Upper lobe of left lung (tissue), 6 donors: ENCODE results near the gene LEUTX. TPM values are rescaled to one million over a fixed set of nuclear protein-coding genes. Genes with fewer than 3 reads are reported as not detected.

ENCODE experiments used
- ATAC-seq, 2 donors: fragments of 200-7000 bp; cut with Tn5 transposase; one replicate each; pipeline ENCODE4 v1.9.1; 2022; ENCODE audit warnings: mild to moderate bottlenecking in 2 of 2, moderate library complexity in 2 of 2; ENCODE audit not compliant: low FRiP score in 2 of 2
- DNase-seq, 2 donors: peaks; one replicate each; pipeline ENCODE4 v3.0.0-alpha.2; 2019 to 2020
- H3K27ac ChIP-seq, 4 donors: fragments of 200-600 bp; sonication (generic); one replicate each; pipeline ENCODE4 v1.5.1; 2016 to 2019
- H3K27me3 ChIP-seq, 4 donors: fragments of 200-600 bp; sonication (generic); one replicate each; pipeline ENCODE4 v1.5.1; 2017 to 2019
- H3K36me3 ChIP-seq, 4 donors: fragments of 200-600 bp; sonication (generic); one replicate each; pipeline ENCODE4 v1.5.1; 2016 to 2019
- H3K4me1 ChIP-seq, 4 donors: fragments of 200-600 bp; sonication (generic); one replicate each; pipeline ENCODE4 v1.5.1; 2018 to 2019
- H3K4me3 ChIP-seq, 4 donors: fragments of 200-600 bp; sonication (generic); one replicate each; pipeline ENCODE4 v1.5.1; 2017 to 2019; ENCODE audit warnings: mild to moderate bottlenecking in 2 of 4, moderate library complexity in 1 of 4
- H3K9me3 ChIP-seq, 4 donors: fragments of 200-600 bp; sonication (generic); one replicate each; pipeline ENCODE4 v1.5.1; 2018 to 2019
- EP300 ChIP-seq, 4 donors: sonication (generic); formaldehyde crosslinking; IDR thresholded peaks; one replicate each; pipeline ENCODE4 v1.5.1; 2017; ENCODE audit warnings: antibody characterized with exemption in 4 of 4, control low read depth in 2 of 4
- POLR2A ChIP-seq, 4 donors: fragments of 450-650 bp; IDR thresholded peaks; one replicate each; pipeline ENCODE4 v1.5.1; 2016 to 2017; ENCODE audit warnings: antibody characterized with exemption in 4 of 4, mild to moderate bottlenecking in 2 of 4
- POLR2AphosphoS5 ChIP-seq, 2 donors: sonication (generic); formaldehyde crosslinking; IDR thresholded peaks; one replicate each; pipeline ENCODE4 v1.5.1; 2017; ENCODE audit warnings: antibody characterized with exemption in 2 of 2
- WGBS, 2 donors: methylation state at CpG; one replicate each; pipeline ENCODE4 v1.1.5; 2017 to 2018; 5-methylcytosine and 5-hydroxymethylcytosine counted together
- small RNA-seq, 4 donors: library from RNA; depleted of rRNA; stranded (forward); fragments of <200 nt; gene quantifications; one replicate each; pipeline ENCODE3, GENCODE V24; 2016
- total RNA-seq, 6 donors: library from RNA; depleted of rRNA in 4 of 6; stranded (reverse); fragments of >200 nt in 4 of 6; gene quantifications; one replicate each; pipeline versions ENCODE4 v1.1.0 to v1.2.1, GENCODE V29; 2016 to 2021
- TF ChIP-seq, protein P1 (sequence below), 6 experiments: fragments of 450-650 bp in 4 of 6; fragments of 200-600 bp in 2 of 6; sonication (generic) in 2 of 6; IDR thresholded peaks; one replicate each; pipeline ENCODE4 v1.5.1; 2016 to 2019; ENCODE audit warnings: antibody characterized with exemption in 6 of 6
- donor health status: DM: no; HTN: no; CAD: no; lungs with moderate emphysema.
- donor health status: DM: no; HTN: yes; CAD: no; lungs with severe emphysema.

Gene LEUTX
- total RNA-seq, 6 donors from 2014 or later = not detected

DNA sequence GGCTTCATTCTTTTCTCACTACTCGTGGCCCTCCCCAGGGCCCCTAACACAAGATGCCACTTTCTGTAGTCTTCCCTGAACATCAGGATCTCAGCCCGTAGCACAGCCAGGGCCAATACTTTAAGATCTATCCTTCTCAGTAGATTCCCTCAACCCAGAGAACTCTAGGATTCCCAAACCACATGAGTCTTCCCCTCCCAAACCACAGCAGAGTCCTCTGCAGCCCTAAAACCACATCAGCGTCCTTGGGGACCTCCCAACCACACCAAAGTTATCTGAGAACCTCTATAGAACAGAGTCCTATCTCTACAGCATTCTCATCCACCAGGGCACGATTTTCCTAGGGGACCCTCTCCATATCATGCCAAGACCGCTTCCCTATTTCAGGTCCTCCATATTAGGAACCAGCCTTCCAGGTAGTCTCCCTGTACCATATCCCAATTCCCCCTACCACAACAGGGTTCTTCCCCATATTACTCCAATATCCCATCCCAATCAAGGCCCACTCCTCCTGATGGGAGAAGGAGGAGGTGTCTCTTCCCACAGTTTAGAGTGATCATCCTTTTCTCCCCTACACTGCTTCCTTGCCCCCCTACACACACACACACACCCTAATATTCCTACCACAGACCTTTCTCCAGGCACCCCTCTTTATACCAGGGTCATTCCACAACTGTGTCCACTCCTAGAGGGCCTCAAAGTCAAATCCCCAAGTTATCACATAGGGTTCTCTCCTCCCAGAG, 53.9 kb downstream of the LEUTX start:
- no peak for ATAC-seq
- Histone ChIP-seq H3K4me3 (peak overlapping the region in 3 of 4 donors; percentile 94 to 99 (median 95)), H3K4me1 (peaks cover 17 to 23% (median 20%) of the 10 kb centered on the region in 4 donors), H3K27ac (peak overlapping the region; percentile 82 to 96 (median 86)), H3K36me3 (peaks cover 27 to 72% (median 49%) of the 10 kb centered on the region in 4 donors), H3K27me3 (no peaks in the 10 kb centered on the region), H3K9me3 (no peaks in the 10 kb centered on the region)
- DNase-seq = no peak
- WGBS, 2 donors = 52 to 60% methylated on average over 5 of the region's 5 CpGs
- TF ChIP-seq, protein P1, sequence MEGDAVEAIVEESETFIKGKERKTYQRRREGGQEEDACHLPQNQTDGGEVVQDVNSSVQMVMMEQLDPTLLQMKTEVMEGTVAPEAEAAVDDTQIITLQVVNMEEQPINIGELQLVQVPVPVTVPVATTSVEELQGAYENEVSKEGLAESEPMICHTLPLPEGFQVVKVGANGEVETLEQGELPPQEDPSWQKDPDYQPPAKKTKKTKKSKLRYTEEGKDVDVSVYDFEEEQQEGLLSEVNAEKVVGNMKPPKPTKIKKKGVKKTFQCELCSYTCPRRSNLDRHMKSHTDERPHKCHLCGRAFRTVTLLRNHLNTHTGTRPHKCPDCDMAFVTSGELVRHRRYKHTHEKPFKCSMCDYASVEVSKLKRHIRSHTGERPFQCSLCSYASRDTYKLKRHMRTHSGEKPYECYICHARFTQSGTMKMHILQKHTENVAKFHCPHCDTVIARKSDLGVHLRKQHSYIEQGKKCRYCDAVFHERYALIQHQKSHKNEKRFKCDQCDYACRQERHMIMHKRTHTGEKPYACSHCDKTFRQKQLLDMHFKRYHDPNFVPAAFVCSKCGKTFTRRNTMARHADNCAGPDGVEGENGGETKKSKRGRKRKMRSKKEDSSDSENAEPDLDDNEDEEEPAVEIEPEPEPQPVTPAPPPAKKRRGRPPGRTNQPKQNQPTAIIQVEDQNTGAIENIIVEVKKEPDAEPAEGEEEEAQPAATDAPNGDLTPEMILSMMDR (IDR thresholded peaks at IDR 0.05) = no peak
- TF ChIP-seq POLR2A (IDR thresholded peaks at IDR 0.05) (no peak), POLR2AphosphoS5 (IDR thresholded peaks at IDR 0.05) (no peak), EP300 (IDR thresholded peaks at IDR 0.05) (no peak)

DNA sequence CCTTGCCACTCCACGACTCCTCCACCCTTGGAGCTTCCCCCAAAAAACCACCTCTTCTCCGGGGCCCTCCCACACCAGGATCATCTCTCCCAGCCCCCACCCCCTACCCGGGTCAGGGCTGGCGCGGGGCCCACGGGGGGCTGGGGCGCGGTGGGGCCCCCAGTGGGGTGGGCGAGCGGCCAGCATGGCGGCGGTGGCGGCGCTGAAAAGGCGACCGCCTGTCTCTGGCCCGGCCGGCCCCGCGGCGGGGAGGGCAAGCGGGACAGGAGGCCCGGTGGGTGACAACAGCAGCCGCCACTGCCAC, 54.5 kb downstream of the LEUTX start:
- 1 to 4% methylated on average over 5 to 14 of the region's 24 CpGs for WGBS, 2 donors
- DNase-seq = no peak
- peaks cover 17 to 23% (median 20%) of the 10 kb centered on the region in 4 donors for H3K4me1 ChIP-seq
- H3K36me3 ChIP-seq = peaks cover 25 to 70% (median 48%) of the 10 kb centered on the region in 4 donors
- TF ChIP-seq POLR2AphosphoS5 (IDR thresholded peaks at IDR 0.05) (no peak), POLR2A (IDR thresholded peaks at IDR 0.05) (no peak), EP300 (IDR thresholded peaks at IDR 0.05) (no peak)
- TF ChIP-seq, protein P1 (IDR thresholded peaks at IDR 0.05) = no peak
- peak overlapping the region; percentile 94 to 99 (median 96) for H3K4me3 ChIP-seq
- ATAC-seq = no peak
- H3K27me3 ChIP-seq = no peaks in the 10 kb centered on the region
- H3K27ac ChIP-seq = peak overlapping the region; percentile 82 to 96 (median 86)
- no peaks in the 10 kb centered on the region for H3K9me3 ChIP-seq

DNA sequence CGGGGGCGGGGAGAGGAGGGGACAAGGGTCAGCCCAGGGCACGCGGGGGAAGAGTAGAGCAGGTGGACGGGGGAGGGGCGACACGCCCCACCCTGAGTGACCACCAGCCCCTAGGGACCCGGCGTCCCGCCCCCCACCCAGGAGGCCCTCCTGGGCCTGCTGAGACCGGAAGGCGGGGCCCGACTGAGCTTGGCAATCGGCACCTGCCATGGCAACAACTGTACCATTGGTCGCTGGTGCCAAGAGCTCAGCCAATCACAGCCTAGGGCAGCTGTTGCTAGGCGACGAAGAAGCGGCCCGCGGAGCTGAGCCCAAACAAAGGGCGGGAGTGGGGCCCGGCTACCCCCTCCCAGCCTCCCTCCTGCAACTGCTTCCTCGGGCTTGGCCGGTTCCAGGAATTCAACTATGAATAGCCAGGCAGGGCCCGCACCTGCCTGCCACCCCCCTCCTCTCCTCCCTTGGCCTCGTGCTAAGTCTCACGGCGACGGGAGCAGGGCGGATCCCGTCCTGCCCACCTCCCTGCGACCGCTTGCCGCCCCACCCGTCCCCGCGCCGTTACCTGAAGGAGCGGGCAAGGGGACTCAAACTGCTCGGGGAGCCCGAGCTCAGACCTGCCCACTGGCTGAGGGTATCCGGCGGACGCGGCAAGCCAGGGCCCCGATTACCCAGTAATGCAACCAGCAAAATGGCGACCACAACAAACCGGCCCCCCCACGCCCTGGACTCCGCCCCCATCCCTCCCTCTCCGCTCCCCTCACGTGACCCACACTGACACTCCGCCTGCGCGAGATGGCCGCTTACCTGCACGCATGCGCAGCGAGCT, 55.0 kb downstream of the LEUTX start, which contains the start of gene DYRK1B:
DYRK1B (minus strand) TSS at position 699 of the 823 bp plus-strand sequence. CDS start 2,295 bp downstream, outside the sequence.
- TF ChIP-seq EP300 (IDR thresholded peaks at IDR 0.05) (no peak), POLR2AphosphoS5 (IDR thresholded peaks at IDR 0.05) (peak; percentile 12 to 77), POLR2A (IDR thresholded peaks at IDR 0.05) (peak in 3 of 4 donors; percentile 51 to 70 (median 54))
- TF ChIP-seq, protein P1 (IDR thresholded peaks at IDR 0.05) = peak in 1 of 6 experiments; percentile 24
- H3K9me3 ChIP-seq = no peaks in the 10 kb centered on the region
- no peaks in the 10 kb centered on the region for H3K27me3 ChIP-seq
- H3K4me1 ChIP-seq = peaks cover 17 to 23% (median 20%) of the 10 kb centered on the region in 4 donors
- WGBS, 2 donors = 1 to 4% methylated on average over 5 to 36 of the region's 59 CpGs
- DNase-seq = peak; percentile 97 to 98
- H3K27ac ChIP-seq = peak within 1 kb of the TSS; percentile 82 to 96 (median 86)
- peak within 1 kb of the TSS; percentile 94 to 99 (median 96) for H3K4me3 ChIP-seq
- ATAC-seq = peak; percentile 97
- peaks cover 24 to 70% (median 49%) of the 10 kb centered on the region in 4 donors for H3K36me3 ChIP-seq

DNA sequence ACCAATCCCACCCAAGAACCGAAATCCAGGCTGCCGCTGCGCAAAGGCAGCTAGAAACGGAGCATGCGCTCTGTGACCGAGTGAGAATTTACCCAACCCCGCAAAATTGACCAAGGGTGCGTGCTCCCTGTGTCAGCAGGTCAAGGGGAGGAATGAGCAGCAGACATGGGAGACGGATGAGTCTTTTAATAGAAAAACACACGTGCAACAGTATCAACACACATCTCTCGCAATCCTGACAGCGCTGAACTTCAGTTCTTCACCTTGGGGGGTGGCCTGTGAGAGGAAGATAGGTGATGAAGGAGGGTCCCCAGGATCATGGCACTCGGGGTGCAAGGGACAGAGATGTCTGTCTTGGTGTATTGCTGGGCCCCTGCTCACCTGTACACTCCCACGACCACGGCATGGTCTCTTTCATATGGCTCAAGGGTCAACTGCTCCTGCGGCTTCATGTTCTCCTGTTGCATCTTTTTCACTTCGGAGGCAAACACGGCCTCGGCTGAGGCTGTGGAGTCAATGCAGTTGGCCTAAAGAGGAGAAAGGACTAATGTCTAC, 55.7 kb downstream of the LEUTX start:
- ATAC-seq (no peak), DNase-seq (no peak)
- Histone ChIP-seq H3K4me3 (peak overlapping the region; percentile 94 to 99 (median 96)), H3K9me3 (no peaks in the 10 kb centered on the region), H3K36me3 (peaks cover 23 to 70% (median 52%) of the 10 kb centered on the region in 4 donors), H3K27me3 (no peaks in the 10 kb centered on the region), H3K27ac (peak overlapping the region; percentile 82 to 96 (median 86)), H3K4me1 (peaks cover 17 to 23% (median 20%) of the 10 kb centered on the region in 4 donors)
- 43 to 77% methylated on average over 11 to 19 of the region's 19 CpGs for WGBS, 2 donors
- TF ChIP-seq EP300 (IDR thresholded peaks at IDR 0.05) = no peak
- TF ChIP-seq POLR2AphosphoS5 (IDR thresholded peaks at IDR 0.05) = no peak
- no peak for TF ChIP-seq POLR2A (IDR thresholded peaks at IDR 0.05)
- TF ChIP-seq, protein P1 (IDR thresholded peaks at IDR 0.05) = no peak

Small RNA genes within 50 kb of the gene (small RNA-seq; reads per million reads assigned to genes)
- gene MIR6719 = 0 reads per million in 4 donors

Other genes starting within 250 kb of the LEUTX start
- 1 to 10 TPM; 1.2 to 6.3 (median 2.4) TPM for gene EID2B, start 246.0 kb upstream of the LEUTX start, total RNA-seq
- gene EID2, start 238.7 kb upstream of the LEUTX start, total RNA-seq = 10 to 100 TPM in 5 of 6 donors, 1 to 10 TPM in 1; 9.4 to 24.2 (median 16.2) TPM
- not detected for gene LGALS13, start 176.3 kb upstream of the LEUTX start, total RNA-seq
- gene LGALS16, start 122.9 kb upstream of the LEUTX start, total RNA-seq = not detected
- not detected for gene LGALS14, start 74.4 kb upstream of the LEUTX start, total RNA-seq
- gene CLC, start 40.8 kb upstream of the LEUTX start, total RNA-seq = not detected
- gene DYRK1B, start 55.3 kb downstream of the LEUTX start, total RNA-seq = 10 to 100 TPM; 14.6 to 33.6 (median 23.2) TPM
- gene FBL, start 67.5 kb downstream of the LEUTX start, total RNA-seq = 100 to 1,000 TPM in 5 of 6 donors, 10 to 100 TPM in 1; 75.4 to 143 (median 110) TPM
- 10 to 100 TPM in 4 of 6 donors, 1 to 10 TPM in 2; 7.0 to 27.2 (median 14.3) TPM for gene FCGBP, start 155.8 kb downstream of the LEUTX start, total RNA-seq
- gene PSMC4, start 192.3 kb downstream of the LEUTX start, total RNA-seq = 10 to 100 TPM; 41.1 to 85.7 (median 59.9) TPM
- 1 to 10 TPM; 2.1 to 6.4 (median 5.0) TPM for gene ZNF546, start 218.2 kb downstream of the LEUTX start, total RNA-seq